Astrocyte of the spinal cord (primary cell): ENCODE measurements around the gene ARCN1.

ENCODE experiments used
- DNase-seq: peaks from one replicate; pipeline ENCODE4 v3.0.0; 2011; ENCODE audit warnings: low read depth, low spot score
- H3K4me3 ChIP-seq: 2 replicates; pipeline ENCODE4 v1.5.1; 2011; ENCODE audit warnings: low read depth, mild to moderate bottlenecking, low read length, moderate library complexity
- CTCF ChIP-seq: IDR thresholded peaks from 2 replicates; pipeline ENCODE4 v1.5.1; 2012; ENCODE audit warnings: low read depth, mild to moderate bottlenecking, low read length, inconsistent platforms
- in situ Hi-C: cut with HindIII; loops from 2 replicates; pipeline ENCODE4 v1.10.0; 2017; ENCODE audit warnings: low sequenced_read_pairs

Gene ARCN1

GRCh38 chr11:118620529-118621070 is 48.4 kb downstream of the ARCN1 start:
- H3K4me3 ChIP-seq, result peak overlapping the region; percentile 25
- TF ChIP-seq CTCF, result no peak
- DNase-seq, result no peak
- in situ Hi-C loops, result no loop called here

GRCh38 chr11:118621071-118621783 is 49.0 kb downstream of the ARCN1 start:
- DNase-seq, result peak; percentile 93
- no peak for TF ChIP-seq CTCF
- in situ Hi-C loops, result no loop called here
- H3K4me3 ChIP-seq, result peak overlapping the region; percentile 87

- DNase-seq, result no peak
- TF ChIP-seq CTCF, result no peak
- H3K4me3 ChIP-seq, result peak overlapping the region; percentile 87
- in situ Hi-C loops, result no loop called here
These were observed 49.7 kb downstream of the ARCN1 start for GRCh38 chr11:118621784-118622375.

GRCh38 chr11:118622376-118623268 is 50.4 kb downstream of the ARCN1 start:
- TF ChIP-seq CTCF, result no peak
- in situ Hi-C loops, result no loop called here
- DNase-seq, result peak; percentile 76
- H3K4me3 ChIP-seq, result peak overlapping the region; percentile 87

GRCh38 chr11:118623269-118623655 is 51.1 kb downstream of the ARCN1 start:
- in situ Hi-C loops, result no loop called here
- DNase-seq, result peak; percentile 28
- peak overlapping the region; percentile 87 for H3K4me3 ChIP-seq
- TF ChIP-seq CTCF, result no peak

GRCh38 chr11:118625036-118625690 is 53.0 kb downstream of the ARCN1 start:
- in situ Hi-C loops, result no loop called here
- no peak for TF ChIP-seq CTCF
- no peak for DNase-seq
- no peak overlapping the region for H3K4me3 ChIP-seq
